GM13977 (cell line): ENCODE results near the gene MADD.
A peak's percentile ranks its signal among the peaks of the same experiment; 100 is the strongest.

Experiments used
- DNase-seq: peaks from one replicate; pipeline ENCODE4 v3.0.0; 2012; ENCODE audit warnings: low spot score
- CTCF ChIP-seq: IDR thresholded peaks from 2 replicates; pipeline ENCODE4 v1.5.1; 2012; ENCODE audit warnings: mild to moderate bottlenecking, control low read depth; ENCODE audit not compliant: insufficient read depth; ENCODE audit errors: extremely low read depth, missing control alignments
- in situ Hi-C: fragments of 300-500 bp; cut with MboI; formaldehyde crosslinking; loops from one replicate; pipeline ENCODE4 v1.12.0; 2022; ENCODE audit warnings: low sequenced_read_pairs, low pct_unique_long_range_greater_than_20kb, mixed read lengths, inconsistent platforms; ENCODE audit not compliant: unreplicated experiment

The MADD gene

GRCh38 chr11:47248664-47249377 lies 21.1 kb upstream of the MADD start, which contains the start of gene ACP2:
TSS of gene ACP2 (minus strand) at chr11:47248814. CDS start at chr11:47248789, 25 bp downstream.
- DNase-seq, result peak; percentile 86
- peak; percentile 55 for TF ChIP-seq CTCF
- in situ Hi-C loops, result no loop called here

DNA sequence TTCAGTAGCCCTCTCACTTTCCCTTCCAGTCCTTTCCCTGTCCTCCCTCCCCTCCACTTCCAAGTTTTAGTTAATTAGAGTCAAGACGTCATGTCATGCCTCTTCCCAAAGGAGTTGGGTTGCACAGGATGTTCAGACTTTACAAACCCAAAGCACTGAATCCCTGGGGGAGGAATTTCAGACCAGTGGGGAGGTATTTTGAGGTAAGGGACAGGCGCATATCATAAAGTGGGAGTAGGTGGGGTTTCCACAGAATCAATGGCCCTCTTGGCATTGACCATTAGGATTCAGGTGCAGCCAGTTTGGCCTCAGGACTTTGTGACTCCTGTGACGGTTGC lies 20.6 kb upstream of the MADD start:
- DNase-seq, result no peak
- TF ChIP-seq CTCF, result no peak
- in situ Hi-C loops, result no loop called here

- DNase-seq, result no peak
- in situ Hi-C loops, result no loop called here
- TF ChIP-seq CTCF, result no peak
Measured at GRCh38 chr11:47251751-47252150, 18.2 kb upstream of the MADD start.

- TF ChIP-seq CTCF, result no peak
- in situ Hi-C loops, result no loop called here
- DNase-seq, result no peak
Measured at GRCh38 chr11:47253660-47254059, 16.3 kb upstream of the MADD start.

- DNase-seq, result no peak
- in situ Hi-C loops, result no loop called here
Measured at GRCh38 chr11:47254386-47254785, 15.5 kb upstream of the MADD start.

GRCh38 chr11:47256374-47256773 lies 13.6 kb upstream of the MADD start:
- in situ Hi-C loops, result no loop called here
- no peak for DNase-seq
- TF ChIP-seq CTCF, result no peak

More at GRCh38 chr11:47254386-47254785, 15.5 kb upstream of the MADD start:
- TF ChIP-seq CTCF, result no peak

GRCh38 chr11:47257177-47257516 lies 12.8 kb upstream of the MADD start:
- no peak for TF ChIP-seq CTCF
- DNase-seq, result no peak
- in situ Hi-C loops, result no loop called here
